A673 (cell line): Measurements from ENCODE around the gene GMPPA.

Source experiments
- EZH2 ChIP-seq: fragments of 200-600 bp; sonication (generic); IDR thresholded peaks from 2 replicates; pipeline ENCODE4 v1.6.1; 2017; ENCODE audit warnings: borderline replicate concordance, low read depth, mild to moderate bottlenecking, mixed read lengths, antibody characterized with exemption, low read length; ENCODE audit not compliant: poor library complexity, severe bottlenecking
- TF ChIP-seq, protein P1 (sequence below): fragments of 300-800, 200-600 bp; sonication (generic); conservative IDR thresholded peaks from 2 replicates; pipeline ENCODE4 v1.5.1; 2017; ENCODE audit warnings: low read depth, mild to moderate bottlenecking, antibody characterized with exemption, low read length, moderate library complexity, mixed read lengths

DNA sequence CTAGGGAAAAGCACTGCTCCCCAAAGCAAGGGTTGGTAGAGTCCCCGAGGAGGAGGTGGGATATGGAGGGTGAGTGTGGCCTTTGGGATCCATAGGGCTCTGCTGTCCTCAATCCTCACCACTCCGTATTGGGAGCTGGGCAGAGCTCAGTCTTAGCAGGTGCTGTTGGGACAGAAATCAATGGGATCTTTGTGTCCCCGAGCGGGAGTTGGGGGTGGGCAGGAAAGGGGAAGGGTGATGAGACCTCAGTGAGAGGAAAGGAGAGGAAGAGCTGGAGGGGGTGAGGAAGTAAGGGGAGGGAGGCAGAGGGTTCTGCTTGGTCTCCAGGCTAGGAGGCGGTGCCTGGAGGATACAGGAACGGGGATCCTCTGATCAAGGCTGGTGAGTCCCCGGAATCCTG, 18.2 kb downstream of the GMPPA start:
- TF ChIP-seq, protein P1, sequence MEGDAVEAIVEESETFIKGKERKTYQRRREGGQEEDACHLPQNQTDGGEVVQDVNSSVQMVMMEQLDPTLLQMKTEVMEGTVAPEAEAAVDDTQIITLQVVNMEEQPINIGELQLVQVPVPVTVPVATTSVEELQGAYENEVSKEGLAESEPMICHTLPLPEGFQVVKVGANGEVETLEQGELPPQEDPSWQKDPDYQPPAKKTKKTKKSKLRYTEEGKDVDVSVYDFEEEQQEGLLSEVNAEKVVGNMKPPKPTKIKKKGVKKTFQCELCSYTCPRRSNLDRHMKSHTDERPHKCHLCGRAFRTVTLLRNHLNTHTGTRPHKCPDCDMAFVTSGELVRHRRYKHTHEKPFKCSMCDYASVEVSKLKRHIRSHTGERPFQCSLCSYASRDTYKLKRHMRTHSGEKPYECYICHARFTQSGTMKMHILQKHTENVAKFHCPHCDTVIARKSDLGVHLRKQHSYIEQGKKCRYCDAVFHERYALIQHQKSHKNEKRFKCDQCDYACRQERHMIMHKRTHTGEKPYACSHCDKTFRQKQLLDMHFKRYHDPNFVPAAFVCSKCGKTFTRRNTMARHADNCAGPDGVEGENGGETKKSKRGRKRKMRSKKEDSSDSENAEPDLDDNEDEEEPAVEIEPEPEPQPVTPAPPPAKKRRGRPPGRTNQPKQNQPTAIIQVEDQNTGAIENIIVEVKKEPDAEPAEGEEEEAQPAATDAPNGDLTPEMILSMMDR: no peak
- TF ChIP-seq EZH2: no peak
